Fibroblast of lung (primary cell): ENCODE data around the gene NDUFAF4. TPM values are rescaled to one million over a fixed set of nuclear protein-coding genes. Genes with fewer than 3 reads are reported as not detected.

Experiments used
- DNase-seq, 2 donors: peaks; one replicate each; pipeline versions ENCODE4 v3.0.0 to v3.0.0-alpha.2; 2010; ENCODE audit warnings: low read depth in 2 of 2
- H2AFZ ChIP-seq: 2 replicates; pipeline ENCODE4 v1.5.1; 2012; ENCODE audit warnings: low read length, control low read depth, inconsistent platforms
- H3K27ac ChIP-seq: 2 replicates; pipeline ENCODE4 v1.5.1; 2011; ENCODE audit warnings: low read length, control low read depth; ENCODE audit not compliant: insufficient read depth
- H3K27me3 ChIP-seq: 2 replicates; pipeline ENCODE4 v1.5.1; 2011; ENCODE audit warnings: mild to moderate bottlenecking, low read length; ENCODE audit not compliant: control insufficient read depth, insufficient read depth
- H3K36me3 ChIP-seq: 2 replicates; pipeline ENCODE4 v1.5.1; 2011; ENCODE audit warnings: low read length; ENCODE audit not compliant: control insufficient read depth, insufficient read depth
- H3K4me1 ChIP-seq: 2 replicates; pipeline ENCODE4 v1.5.1; 2011; ENCODE audit warnings: low read length; ENCODE audit not compliant: control insufficient read depth, insufficient read depth; ENCODE audit errors: extremely low read depth
- H3K4me2 ChIP-seq: 2 replicates; pipeline ENCODE4 v1.5.1; 2011; ENCODE audit warnings: low read length, control low read depth; ENCODE audit not compliant: insufficient read depth; ENCODE audit errors: extremely low read depth
- H3K4me3 ChIP-seq, 4 experiments: fragments of 200-600 bp in 1 of 4; sonication (generic) in 1 of 4; replicated peaks in 1 of 4; 2 replicates each; pipeline ENCODE4 v1.5.1; 2011 to 2016; ENCODE audit warnings: low read length in 4 of 4, low read depth in 3 of 4, mild to moderate bottlenecking in 3 of 4, control low read depth in 2 of 4, inconsistent platforms in 1 of 4, mixed read lengths in 1 of 4; ENCODE audit not compliant: insufficient read depth in 1 of 4; ENCODE audit errors: control extremely low read depth in 1 of 4
- H3K79me2 ChIP-seq: 2 replicates; pipeline ENCODE4 v1.5.1; 2012; ENCODE audit warnings: mild to moderate bottlenecking, low read length, inconsistent platforms; ENCODE audit not compliant: control insufficient read depth, insufficient read depth
- H3K9ac ChIP-seq: 2 replicates; pipeline ENCODE4 v1.5.1; 2011; ENCODE audit warnings: mild to moderate bottlenecking, low read length, control low read depth; ENCODE audit not compliant: insufficient read depth
- H3K9me3 ChIP-seq: 2 replicates; pipeline ENCODE4 v1.5.1; 2012; ENCODE audit warnings: low read depth, low read length; ENCODE audit not compliant: control insufficient read depth, insufficient read depth
- H4K20me1 ChIP-seq: 2 replicates; pipeline ENCODE4 v1.5.1; 2011; ENCODE audit warnings: low read length; ENCODE audit not compliant: control insufficient read depth, insufficient read depth; ENCODE audit errors: extremely low read depth
- EZH2 ChIP-seq: IDR thresholded peaks from 2 replicates; pipeline ENCODE4 v1.5.1; 2012; ENCODE audit warnings: low read length, control low read depth, mild to moderate bottlenecking; ENCODE audit errors: missing control alignments
- polyA plus RNA-seq, 2 donors: library from polyadenylated mRNA; depleted of rRNA in 1 of 2; stranded (reverse) in 1 of 2; unstranded in 1 of 2; fragments of >200 nt; gene quantifications; 2 replicates each; pipeline ENCODE4 v1.2.1, GENCODE V29; 2011 to 2012; ENCODE audit warnings: missing spikeins in 1 of 2
- total RNA-seq: library from RNA; depleted of rRNA; stranded (reverse); fragments of >200 nt; gene quantifications from 2 replicates; pipeline ENCODE4 v1.2.1, GENCODE V29; 2014
- TF ChIP-seq, protein P1 (sequence below), 2 donors: IDR thresholded peaks in 1 of 2; conservative IDR thresholded peaks in 1 of 2; 1 replicate in 1 of 2; 2 replicates in 1 of 2; pipeline ENCODE4 v1.5.1; 2011 to 2012; ENCODE audit warnings: low read length in 2 of 2, control low read depth in 1 of 2, inconsistent platforms in 1 of 2, low read depth in 1 of 2, mild to moderate bottlenecking in 1 of 2

The NDUFAF4 gene
- total and polyA plus RNA-seq, 2 donors (not counting 1 experiment from before 2014, with no cell fraction given), result 8.1 to 25.9 TPM

DNA sequence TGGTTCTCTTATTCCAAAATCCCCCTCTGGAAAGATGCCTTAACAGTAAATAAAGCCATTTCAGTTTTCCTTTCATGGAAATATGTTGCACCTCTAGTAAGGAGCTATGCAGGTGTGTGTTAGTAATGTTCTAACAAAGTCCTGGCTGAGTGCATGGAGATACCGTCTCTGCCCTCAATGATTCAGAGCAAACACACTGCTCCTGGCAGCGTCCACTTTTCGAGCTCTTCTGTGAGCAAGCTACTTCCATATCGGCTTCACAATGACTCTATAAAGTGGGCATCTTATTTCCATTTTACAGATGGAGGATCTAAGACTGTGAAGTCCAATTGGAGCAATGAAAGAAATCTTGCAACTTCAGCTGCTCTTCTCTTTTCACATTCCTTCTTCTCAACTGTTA, 30.0 kb upstream of the NDUFAF4 start:
- TF ChIP-seq, protein P1, sequence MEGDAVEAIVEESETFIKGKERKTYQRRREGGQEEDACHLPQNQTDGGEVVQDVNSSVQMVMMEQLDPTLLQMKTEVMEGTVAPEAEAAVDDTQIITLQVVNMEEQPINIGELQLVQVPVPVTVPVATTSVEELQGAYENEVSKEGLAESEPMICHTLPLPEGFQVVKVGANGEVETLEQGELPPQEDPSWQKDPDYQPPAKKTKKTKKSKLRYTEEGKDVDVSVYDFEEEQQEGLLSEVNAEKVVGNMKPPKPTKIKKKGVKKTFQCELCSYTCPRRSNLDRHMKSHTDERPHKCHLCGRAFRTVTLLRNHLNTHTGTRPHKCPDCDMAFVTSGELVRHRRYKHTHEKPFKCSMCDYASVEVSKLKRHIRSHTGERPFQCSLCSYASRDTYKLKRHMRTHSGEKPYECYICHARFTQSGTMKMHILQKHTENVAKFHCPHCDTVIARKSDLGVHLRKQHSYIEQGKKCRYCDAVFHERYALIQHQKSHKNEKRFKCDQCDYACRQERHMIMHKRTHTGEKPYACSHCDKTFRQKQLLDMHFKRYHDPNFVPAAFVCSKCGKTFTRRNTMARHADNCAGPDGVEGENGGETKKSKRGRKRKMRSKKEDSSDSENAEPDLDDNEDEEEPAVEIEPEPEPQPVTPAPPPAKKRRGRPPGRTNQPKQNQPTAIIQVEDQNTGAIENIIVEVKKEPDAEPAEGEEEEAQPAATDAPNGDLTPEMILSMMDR (conservative IDR thresholded peaks at IDR 0.05 in 1 of 2, IDR thresholded peaks at IDR 0.05 in 1 of 2; ENCODE audit: low read depth in 1 of 2, low read length in 2 of 2), result no peak
- TF ChIP-seq EZH2, result no peak
- Histone ChIP-seq H3K27ac (no peak overlapping the region), H3K9ac (no peak overlapping the region), H4K20me1 (no peaks in the 10 kb centered on the region), H3K4me2 (no peak overlapping the region), H3K4me3 (no peak overlapping the region), H3K27me3 (peaks cover 25% of the 10 kb centered on the region), H3K79me2 (no peaks in the 10 kb centered on the region), H3K9me3 (no peaks in the 10 kb centered on the region), H3K36me3 (no peaks in the 10 kb centered on the region), H3K4me1 (peaks cover 2% of the 10 kb centered on the region), H2AFZ (no peak overlapping the region)
- no peak for DNase-seq

DNA sequence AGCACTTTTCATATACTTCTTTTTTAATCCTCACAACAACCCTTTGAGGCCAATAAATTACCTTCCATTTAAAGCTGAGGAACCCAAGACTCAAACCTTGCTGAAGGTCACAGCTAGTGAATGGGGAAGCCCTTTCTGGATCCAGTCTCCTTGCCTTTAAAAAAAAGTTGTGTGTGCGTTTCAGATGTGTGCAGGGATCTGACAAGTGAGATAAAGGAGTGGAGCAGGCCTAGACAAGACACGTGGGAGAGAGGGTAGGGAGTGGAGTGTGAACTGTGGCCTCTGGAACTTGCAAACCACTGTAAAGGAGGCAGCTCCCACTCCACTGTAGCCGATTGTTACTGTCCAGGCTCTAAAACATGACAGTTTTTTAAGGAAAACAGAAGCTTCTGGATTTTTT, 28.7 kb upstream of the NDUFAF4 start:
- Histone ChIP-seq H3K36me3 (no peaks in the 10 kb centered on the region), H3K9me3 (no peaks in the 10 kb centered on the region), H3K4me3 (no peak overlapping the region), H3K4me2 (no peak overlapping the region), H3K9ac (no peak overlapping the region), H3K27me3 (peaks cover 29% of the 10 kb centered on the region), H3K27ac (no peak overlapping the region), H3K79me2 (no peaks in the 10 kb centered on the region), H3K4me1 (peaks cover 2% of the 10 kb centered on the region), H2AFZ (no peak overlapping the region), H4K20me1 (no peaks in the 10 kb centered on the region)
- no peak for DNase-seq
- no peak for TF ChIP-seq EZH2
- TF ChIP-seq, protein P1 (conservative IDR thresholded peaks at IDR 0.05 in 1 of 2, IDR thresholded peaks at IDR 0.05 in 1 of 2; ENCODE audit: low read depth in 1 of 2, low read length in 2 of 2), result no peak

DNA sequence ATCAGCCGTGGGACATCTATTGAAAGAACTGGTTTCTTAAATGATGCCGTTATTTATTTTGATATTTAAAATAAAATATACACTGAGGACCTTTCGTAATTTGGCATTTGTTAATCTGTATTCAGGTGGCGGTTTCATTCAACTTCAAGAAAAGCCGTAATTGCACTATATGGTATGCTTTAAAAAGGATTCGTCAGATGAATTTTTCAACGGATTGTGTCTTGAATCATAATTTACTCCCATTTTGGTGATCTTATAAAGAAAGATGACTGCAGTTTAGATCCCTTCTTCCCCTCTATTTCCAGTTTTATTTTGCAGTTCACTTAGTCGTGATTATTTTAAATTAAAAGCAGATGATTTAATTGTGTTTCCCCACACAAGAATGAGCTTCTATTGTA, 27.6 kb upstream of the NDUFAF4 start:
- no peaks in the 10 kb centered on the region for H3K79me2 ChIP-seq
- no peaks in the 10 kb centered on the region for H3K36me3 ChIP-seq
- TF ChIP-seq, protein P1 (conservative IDR thresholded peaks at IDR 0.05 in 1 of 2, IDR thresholded peaks at IDR 0.05 in 1 of 2; ENCODE audit: low read depth in 1 of 2, low read length in 2 of 2), result no peak
- no peaks in the 10 kb centered on the region for H4K20me1 ChIP-seq
- no peaks in the 10 kb centered on the region for H3K9me3 ChIP-seq
- peak overlapping the region; percentile 99 for H3K4me2 ChIP-seq
- no peak overlapping the region for H3K9ac ChIP-seq
- peaks cover 29% of the 10 kb centered on the region for H3K27me3 ChIP-seq
- peaks cover 2% of the 10 kb centered on the region for H3K4me1 ChIP-seq
- no peak for DNase-seq
- H3K27ac ChIP-seq, result no peak overlapping the region
- H2AFZ ChIP-seq, result no peak overlapping the region
- peak overlapping the region in 1 of 4 experiments; percentile 76 for H3K4me3 ChIP-seq
